CD1c-positive myeloid dendritic cell (primary cell): Measurements from ENCODE around the gene TMEM120B.
A peak's percentile ranks its signal among the peaks of the same experiment; 100 is the strongest.
"Not testable (repeated sequence)": the region's sequence is repeated elsewhere in the genome, so short reads cannot be mapped to it uniquely, and the experiment has no call there.

Source experiments
- DNase-seq: peaks from one replicate; pipeline ENCODE4 v3.0.0-alpha.2; 2016; ENCODE audit errors: extremely low spot score

The TMEM120B gene

DNA sequence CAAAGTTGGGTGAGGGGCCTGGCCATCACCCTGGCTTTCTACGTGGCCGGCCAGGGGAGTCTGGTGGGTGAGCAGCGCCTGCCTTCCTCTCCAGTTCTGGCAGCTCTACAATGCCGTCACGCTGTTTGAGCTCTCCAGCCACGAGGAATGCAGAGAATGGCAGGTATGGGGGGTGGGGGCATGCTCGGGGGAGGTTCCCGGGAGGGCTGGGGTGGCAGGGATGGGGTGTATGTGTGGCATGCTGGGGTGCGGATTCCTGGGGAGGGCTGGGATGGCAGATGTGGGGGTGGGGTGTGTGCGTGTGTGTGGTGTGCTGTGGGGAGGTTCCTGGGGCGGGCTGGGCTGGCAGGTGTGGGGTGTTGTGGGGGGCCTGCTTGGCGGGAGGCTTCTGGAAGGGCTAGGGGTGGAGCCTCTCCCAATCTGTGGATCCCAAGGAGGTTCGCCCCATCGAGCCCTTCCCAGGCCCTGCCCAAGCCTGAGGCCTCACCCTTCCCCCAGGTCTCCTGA lies 62.5 kb downstream of the TMEM120B start:
- DNase-seq: no peak

DNA sequence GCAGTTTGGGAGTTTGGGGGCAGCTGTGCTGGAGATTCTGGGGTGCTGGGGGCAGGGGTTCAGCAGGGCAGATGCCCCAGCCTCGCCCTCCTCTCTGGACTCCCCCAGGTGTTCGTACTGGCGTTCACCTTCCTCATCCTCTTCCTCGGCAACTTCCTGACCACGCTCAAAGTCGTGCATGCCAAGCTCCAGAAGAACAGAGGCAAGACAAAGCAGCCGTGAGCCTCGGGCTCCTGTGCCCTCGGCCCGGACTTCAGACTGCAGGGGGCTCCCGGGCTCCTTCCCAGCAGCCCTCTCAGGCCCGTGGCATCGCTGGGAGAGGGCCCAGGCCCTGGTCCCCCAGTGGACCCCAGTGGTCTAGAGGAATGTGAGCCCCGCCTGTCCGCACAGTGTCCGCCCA lies 62.9 kb downstream of the TMEM120B start:
- no peak for DNase-seq

GRCh38 chr12:121776190-121777098 lies 63.9 kb downstream of the TMEM120B start:
- DNase-seq: peak; percentile 89

DNA sequence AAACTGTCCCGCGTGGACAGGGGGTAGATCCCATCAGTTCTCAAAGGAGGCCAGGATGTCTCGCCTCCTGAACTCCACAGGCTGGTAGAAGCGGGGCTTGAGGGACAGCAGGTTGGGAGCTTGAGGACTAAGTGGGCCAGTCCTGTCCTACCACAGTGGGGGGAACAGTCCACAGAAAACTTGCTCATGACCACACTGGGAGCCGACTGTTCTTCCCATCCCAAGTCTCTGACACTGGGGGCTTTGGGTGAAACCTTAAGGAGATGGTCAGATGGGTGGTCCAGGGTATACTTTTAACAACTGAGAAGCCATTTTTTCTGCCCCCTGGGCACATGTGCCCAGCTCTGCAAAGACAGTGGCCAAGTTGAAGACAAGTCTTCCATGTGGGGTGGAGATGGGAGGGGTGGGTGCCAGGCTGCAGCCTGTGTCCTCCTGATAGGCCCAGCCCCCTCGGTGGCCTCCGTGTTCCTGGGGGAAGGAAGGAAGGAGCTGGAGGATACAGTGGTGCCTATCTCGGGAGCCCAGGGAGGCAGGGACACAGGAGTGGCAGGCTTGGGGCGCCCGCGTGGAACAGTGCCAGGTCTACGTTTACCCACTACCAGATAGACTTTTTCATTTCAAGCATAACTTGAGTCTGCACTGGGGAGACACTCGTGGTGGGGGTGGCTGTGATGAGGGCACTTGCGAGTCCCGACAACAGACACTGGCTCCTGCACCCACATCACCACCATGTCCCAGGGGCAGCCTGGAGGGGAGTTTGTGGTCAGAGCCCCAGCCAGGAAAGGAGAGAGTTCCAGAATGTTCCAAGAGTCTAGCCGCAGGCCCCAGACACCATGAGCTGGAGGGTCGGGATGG lies 66.2 kb downstream of the TMEM120B start:
- DNase-seq: no peak

DNA sequence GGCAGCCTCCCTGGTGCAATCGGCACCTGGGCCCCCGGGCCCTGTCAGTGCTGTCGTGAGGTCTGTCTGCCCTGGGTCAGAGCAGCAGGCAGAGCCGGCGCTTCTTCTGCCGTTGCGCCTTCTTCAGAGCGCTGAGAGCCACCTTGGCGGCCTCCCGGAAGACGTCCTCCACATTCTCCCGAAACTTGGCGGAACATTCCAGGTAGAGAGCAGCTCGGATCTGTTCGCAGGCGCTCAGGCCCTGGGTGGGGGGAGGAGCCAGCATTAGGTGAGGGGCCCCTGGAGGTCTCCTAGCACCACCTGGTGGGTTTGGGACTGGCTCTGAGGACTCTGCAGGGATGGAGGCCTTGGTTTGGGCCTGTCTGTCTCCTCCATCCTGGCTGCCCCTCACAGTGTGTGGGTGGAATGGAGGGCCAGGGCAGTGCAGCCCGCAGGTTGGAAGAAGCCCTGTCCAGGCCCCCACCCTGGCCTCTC lies 66.9 kb downstream of the TMEM120B start:
- DNase-seq: no peak

GRCh38 chr12:121780429-121780828 lies 67.9 kb downstream of the TMEM120B start:
- DNase-seq: no peak

GRCh38 chr12:121781484-121781997 lies 69.0 kb downstream of the TMEM120B start:
- DNase-seq: peak; percentile 61

DNA sequence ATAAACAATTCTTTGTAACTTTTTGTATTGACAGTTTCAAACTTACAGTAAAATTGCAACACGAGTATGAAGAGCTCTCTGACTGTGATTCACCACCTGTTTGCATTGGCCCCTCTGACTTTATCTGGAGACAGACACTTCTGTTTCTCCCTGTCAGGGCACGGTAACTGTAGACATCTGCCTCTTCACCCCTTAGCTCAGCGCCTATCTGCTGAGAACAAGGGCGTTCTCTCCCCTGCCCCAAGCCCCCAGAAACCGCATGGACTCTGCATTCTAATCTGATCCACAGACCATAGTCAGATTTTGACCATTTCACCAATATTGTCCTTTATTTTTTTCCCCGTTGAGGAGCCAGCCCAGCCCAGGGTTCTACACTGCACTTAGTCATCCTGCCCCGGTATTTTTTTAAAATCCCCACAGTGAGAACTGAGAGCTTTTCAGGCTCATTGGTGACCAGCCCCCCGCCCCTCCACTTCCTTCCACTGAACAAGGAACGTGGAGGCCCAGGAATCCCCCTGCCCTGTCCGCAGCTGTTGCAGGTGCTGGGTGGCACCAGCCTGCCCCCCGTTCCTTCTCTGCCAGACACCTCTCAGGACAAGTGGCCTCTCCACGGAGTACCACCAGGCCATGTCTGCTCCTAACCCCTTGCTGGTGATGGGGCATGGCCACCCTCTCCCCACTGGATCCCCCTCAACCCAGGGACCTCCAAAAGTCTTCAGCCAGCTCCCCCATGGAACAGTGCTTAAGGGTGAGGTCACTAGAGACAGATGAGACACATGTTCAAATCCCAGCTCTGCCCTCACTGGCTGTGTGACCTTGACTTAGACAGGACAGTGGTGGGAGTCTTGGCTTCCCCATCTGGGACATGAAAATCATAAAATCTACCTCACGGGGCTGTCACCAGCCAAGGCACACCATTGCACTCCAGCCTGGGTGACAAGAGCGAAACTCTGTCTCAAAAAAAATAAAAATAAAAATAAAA lies 69.7 kb downstream of the TMEM120B start:
- peak; percentile 69 for DNase-seq

DNA sequence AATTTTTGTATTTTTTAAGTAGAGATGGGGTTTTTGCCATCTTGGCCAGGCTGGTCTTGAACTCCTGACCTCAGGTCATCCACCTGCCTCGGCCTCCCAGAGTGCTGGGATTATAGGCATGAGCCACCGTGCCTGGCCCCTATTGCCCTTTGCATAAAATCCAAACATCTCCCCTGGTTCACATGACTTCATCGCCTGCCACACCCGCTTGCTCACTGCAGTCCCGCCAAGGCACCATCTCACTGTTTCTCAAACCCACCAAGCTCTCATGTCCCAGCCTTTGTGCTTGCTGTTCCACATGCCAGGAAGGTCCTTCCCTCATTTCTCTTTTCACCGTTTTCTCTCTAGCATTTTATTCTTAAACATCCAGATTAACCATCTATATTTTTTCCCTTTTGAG lies 71.2 kb downstream of the TMEM120B start:
- DNase-seq: no peak

DNA sequence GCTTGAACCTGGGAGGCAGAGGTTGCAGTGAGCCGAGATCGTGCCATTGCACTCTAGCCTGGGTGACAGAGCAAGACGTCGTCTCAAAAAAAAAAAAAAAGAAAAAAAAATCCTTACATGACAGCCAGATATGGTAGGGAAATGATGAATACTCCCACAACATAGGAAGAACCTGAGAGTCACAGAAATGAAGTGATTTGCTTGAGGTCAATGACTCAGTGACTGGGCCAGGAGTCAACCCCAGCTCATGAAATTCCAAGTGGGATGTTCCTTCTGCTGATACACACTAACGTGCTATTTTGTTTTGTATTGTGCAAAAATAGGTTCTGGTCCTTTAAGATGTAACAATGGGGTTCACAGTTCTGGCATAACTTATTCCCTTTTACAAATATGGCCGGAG lies 71.9 kb downstream of the TMEM120B start:
- peak; percentile 85 for DNase-seq

DNA sequence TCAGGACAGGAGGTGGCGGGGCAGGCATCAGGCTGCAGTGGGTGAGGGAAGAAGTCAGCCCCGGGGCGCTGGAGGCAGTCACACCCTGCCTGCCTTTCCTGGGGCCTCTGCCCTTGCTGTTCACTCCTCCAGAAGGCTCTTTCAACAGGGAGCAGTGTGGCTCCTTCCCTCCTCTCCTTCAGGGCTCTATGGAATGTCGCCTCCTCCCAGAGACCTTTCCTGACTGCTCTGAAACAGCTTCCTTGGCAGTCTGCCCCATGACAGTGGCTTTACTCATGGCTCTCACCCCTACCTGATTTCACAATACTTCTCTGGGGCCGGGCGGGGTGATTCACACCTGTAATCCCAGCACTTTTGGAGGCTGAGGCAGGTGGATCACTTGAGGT lies 73.9 kb downstream of the TMEM120B start:
- peak; percentile 67 for DNase-seq

DNA sequence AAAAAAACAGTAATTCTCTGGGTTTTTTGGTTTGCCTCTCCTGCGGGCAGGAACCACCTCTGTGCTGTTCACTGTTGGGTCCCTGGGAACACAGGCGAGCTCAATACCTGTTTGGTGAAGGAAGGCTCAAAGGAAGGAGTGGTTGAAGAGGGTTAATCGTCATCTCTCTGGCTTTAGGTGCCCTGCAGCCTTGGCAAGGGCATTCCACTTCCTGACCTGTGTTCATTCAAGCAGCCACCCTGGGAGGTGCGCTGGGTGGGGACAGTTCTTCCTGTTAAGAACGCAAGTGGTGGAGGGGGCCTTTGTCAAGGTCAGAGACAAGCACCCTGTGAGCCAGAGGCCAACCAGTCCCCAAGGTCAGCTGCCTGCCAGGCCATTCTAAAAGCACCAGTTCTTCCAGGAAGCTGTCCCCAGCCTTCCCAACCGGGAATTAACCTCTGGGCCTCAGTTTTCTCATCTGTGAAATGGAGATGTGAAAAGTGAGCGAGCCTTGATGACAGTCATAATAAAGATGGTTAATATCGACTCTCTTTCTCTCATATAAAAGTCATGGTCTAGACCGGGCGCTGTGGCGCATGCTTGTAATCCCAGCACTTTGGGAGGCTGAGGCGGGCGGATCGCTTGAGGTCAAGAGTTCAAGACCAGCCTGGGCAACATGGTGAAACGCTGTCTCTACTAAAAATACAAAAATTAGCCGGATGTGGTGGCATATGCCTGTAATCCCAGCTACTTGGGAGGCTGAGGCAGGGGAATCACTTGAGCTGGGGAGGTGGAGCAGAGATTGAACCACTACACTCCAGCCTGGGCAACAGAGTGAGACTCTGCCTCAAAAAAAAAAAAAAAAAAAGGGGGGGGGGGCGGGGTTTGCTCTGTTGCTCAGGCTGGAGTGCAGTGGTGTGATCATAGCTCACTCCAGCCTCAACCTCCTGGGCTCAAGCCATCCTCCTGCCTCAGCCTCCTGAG lies 74.8 kb downstream of the TMEM120B start:
- peak; percentile 18 for DNase-seq

DNA sequence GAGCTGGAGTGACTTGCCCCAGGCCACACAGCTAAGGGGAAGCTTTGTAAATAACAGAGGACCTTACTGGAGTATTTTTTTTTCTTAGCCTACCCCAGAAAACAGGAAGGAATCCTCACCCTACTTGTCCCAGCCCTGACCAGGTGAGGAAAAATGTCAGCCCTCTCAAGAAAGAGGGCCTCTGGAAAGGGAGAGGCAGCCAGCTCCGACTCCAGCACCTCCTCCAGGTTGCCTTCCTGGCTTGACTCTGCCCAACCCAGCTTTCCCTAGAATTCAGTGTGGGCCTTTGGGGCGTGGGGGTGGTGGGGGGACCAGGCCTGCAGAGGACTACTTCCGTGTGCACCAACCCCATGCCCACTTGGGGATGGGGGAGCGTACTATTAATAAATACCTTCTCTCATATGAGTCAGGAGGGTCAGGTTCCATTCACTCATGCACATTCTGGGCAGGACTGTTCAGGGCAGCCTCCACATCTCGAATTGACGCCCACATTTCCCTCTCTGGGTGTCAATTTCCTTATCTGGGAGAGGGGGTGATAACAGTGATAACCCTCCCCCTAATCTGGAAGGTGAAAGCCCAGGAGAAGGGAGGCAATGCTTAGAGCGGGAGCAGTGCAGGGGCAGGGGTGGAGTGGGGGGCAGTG lies 75.7 kb downstream of the TMEM120B start:
- DNase-seq: peak; percentile 71

DNA sequence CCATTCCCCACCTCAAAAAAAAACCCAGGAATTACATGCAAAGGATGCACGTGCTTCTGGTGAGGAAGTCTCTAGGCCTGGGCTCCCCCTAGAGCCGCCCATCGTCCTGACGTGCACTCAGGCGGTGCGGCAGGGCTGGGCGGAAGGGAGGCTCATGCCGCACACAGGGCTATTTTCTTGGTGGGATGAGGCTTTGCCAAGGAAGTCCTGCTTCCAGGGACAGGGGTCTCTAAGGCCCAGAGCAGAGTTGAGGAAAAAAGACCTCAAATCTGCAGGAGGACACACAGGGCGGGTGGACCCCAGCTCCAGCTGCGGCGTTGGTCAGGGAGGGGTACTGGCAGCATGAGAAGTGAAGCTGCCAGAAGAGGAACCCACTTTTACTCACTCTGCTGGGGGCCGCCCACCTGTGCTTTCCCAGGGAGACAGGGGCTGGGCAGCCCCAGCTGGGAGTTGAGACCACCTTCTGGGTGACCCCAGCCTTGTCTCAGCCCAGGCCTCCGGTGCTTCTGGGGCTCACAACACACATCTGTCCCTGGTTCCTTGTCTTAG lies 76.8 kb downstream of the TMEM120B start:
- DNase-seq: peak; percentile 84

- DNase-seq: peak; percentile 96
Observed at GRCh38 chr12:121789800-121790728, 77.5 kb downstream of the TMEM120B start.

GRCh38 chr12:121790785-121791184 lies 78.2 kb downstream of the TMEM120B start:
- not testable (repeated sequence) for DNase-seq

DNA sequence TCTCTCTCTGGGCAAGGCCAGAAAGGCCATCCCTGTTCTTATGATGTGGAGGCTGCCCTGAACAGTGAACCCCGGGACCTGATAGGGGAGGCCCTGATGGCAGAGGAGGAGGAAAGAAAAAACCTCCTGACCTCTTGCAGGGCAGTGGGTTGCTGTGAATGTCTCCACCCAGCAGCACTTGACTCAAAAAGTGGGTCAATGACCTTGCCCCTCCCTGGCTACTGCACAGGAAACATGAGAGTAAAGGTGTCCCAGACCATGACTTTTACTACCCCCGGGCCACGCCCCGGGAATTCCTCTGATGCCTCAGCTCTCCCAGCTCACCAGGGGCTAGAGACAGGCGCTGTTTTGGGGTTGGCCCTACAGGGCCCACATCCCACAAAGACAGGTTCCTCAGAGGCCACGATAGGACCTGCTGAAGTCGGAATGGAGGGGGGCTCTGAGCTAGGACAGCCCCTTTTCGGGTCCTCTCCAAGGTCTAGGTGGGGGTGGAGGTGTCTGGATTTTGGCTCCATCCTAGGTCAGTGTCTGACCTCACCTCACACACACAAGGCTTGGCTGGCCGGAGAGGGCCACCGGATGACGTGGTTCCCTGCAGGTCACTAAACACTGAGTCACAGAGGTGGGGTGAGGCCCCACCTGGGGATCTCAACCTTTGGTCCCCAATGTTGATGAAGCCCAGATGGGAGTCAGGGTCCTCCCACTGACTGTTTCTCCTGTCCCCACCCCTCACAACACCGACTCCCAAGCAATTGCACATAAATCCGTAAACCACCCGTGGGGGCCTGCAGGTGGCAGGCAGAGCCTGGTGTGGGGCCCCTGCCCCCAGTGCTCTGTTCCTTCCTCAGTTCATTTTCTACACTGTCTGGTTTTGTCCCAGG lies 79.4 kb downstream of the TMEM120B start:
- DNase-seq: no peak
